ENCODE measurements around the gene NFATC3. TPM values are rescaled to one million over a fixed set of nuclear protein-coding genes. Genes with fewer than 3 reads are reported as not detected.

NFATC3 gene
- total RNA-seq, 1 donor: 52.2 TPM

DNA sequence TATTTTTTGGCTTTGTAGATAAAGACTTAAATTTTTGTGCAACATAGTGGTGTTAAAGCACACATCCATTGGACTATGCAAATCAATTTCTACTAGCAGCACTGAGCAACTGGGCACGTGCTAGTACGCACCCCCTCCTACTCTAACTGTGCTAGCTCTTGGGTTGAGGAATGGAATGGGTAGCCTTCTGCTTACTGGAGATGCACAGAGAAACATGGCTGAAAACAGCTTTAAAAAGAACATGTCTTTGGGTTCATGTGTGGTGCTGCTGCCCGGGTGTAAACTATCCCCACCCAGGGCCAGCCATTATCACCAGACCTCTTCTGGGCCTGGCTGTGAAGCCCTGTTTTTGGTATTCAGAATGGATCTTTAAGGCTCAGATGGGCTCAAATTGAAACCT is 143.5 kb downstream of the NFATC3 start:
- DNase-seq (ENCODE audit: low read depth in 2 of 3, low spot score in 2 of 3): no peak

- peak in 2 of 3 donors; percentile 42 to 77 for DNase-seq (ENCODE audit: low read depth in 2 of 3, low spot score in 2 of 3)
These were observed 144.4 kb downstream of the NFATC3 start for GRCh38 chr16:68229431-68230175.

DNA sequence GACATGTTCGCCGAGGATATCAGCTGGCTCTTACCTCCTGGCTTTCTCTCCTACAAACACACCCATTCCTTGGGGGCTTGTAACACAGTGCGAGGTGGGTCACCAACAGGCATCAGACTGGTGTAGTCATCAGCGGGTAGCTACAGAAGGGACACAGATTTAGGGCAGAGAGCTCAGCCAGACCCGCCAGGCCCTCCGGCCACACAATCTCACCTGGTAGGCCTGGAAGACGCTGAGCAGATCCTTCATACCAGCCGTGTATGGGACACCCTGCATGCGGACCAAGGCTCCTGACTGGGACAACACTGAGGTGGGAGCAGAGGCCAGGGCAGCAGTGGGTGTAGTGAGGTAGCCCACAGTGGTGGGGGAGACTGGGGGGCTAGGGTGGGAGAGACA is 145.0 kb downstream of the NFATC3 start:
- DNase-seq (ENCODE audit: low read depth in 2 of 3, low spot score in 2 of 3): no peak

DNA sequence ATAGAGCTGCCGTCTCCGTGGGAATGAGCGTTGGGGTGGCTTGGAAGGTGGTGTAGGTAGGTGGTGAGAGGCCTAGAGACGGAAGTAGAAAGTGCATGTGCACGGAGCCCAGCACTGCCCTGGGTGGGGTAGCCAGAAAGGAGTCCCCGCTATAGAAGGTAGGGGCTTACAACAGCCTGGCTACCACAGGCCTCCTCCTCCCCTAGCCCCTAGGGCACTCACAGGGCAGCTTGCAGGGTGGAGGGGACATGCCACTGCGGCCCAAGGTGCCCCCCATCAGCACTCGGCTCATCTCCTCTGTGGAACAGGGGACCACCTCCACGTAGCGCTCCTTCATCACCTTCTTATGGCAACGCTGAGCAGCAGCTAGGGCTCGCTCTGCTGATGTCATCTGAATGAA is 145.8 kb downstream of the NFATC3 start:
- DNase-seq (ENCODE audit: low read depth in 2 of 3, low spot score in 2 of 3): no peak

DNA sequence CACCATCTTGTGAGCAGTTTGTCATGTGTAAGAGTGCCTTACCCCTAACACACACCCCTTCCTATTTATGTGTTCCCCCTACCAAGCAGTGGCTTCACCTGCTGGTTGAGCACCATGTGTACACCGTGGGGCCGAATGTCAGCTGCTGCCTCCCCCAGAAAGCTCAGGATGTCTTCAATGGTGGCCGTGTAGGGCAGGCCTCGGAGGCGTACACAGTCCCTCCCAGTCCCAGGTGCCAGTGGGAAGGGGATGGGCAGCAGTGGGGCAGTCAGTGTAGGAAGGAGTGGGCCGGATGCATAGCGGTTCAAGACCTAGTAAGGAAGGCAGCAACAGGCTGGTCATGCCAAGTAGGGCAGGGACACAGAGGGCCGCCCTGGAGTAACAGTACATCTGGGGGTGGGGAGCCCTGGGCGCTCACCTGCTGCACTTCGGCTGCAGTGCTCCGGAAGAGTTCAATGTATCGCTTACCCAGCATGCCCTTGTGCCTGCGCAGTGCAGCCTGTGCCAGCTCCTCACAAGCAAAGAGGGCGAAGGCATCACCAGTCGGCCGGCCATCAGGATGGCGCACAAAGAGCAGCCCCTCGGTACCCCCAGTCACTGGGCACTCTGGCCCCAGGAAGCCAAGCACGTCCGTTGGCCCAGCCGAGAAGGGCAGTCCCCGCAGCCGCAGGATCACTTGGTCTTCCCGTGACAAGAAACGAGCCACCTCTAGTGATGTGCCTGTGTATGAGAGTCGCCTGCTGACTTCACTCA is 146.4 kb downstream of the NFATC3 start:
- DNase-seq (ENCODE audit: low read depth in 2 of 3, low spot score in 2 of 3): no peak

GRCh38 chr16:68232335-68232734 is 147.2 kb downstream of the NFATC3 start:
- no peak for DNase-seq (ENCODE audit: low read depth in 2 of 3, low spot score in 2 of 3)

- DNase-seq (ENCODE audit: low read depth in 2 of 3, low spot score in 2 of 3): no peak
These were observed 148.1 kb downstream of the NFATC3 start for GRCh38 chr16:68233085-68233834.

DNA sequence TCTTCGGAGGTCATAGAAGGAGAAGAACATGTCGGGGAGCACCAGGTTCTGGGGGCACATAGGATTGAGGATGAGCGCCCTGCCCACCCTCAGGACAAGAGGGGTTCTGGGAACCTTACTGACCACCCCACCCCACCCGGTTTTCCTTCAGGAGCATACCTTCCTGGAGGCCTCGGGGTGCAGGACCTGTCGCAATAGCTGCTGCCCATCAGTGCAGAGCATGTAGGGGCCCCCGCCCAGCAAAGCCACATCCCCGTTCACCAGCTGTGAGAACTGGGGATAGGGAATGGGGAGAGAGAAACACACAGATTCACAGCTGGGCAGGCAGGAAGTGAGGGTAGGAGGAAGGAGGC is 148.6 kb downstream of the NFATC3 start:
- DNase-seq (ENCODE audit: low read depth in 2 of 3, low spot score in 2 of 3): peak in 1 of 3 donors; percentile 27

GRCh38 chr16:68234188-68235107 is 149.3 kb downstream of the NFATC3 start:
- DNase-seq (ENCODE audit: low read depth in 2 of 3, low spot score in 2 of 3): no peak

DNA sequence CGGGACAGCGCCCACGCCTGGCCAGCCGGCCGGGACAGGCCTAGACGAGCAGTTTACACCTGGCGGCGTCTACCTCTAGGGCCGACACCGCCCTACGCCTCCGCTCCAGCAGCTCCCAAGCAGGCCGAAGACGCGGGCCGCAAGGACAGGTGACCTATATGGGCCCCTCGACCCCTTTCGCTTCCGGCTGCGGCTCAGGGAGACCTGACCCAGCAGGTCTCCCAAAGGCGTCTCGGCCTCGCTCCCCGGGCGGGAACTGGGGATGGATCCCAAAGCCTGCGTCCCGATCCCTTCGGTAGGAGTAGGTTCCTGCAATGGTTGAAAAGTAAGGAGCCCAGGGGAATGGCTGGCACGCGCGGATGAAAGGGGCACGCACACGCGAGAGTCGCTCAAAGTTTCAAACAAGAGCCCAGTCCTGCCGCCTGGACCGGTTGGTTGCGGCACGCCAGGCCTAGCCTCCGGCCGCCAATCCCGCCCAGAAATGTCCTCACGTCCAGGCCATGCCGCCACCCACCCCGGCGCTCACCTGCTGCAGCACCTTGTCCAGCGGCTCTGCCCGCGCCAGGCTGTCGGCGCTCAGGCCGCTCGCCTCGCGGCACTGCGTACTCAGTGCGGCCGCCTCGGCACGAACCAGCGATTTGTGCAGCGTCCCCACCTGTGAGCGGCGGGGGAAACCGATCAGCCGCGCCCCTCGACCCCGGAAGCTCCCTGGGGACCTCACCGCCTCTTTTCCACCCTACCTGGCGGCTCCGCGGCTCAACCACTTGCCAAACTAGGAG is 150.1 kb downstream of the NFATC3 start:
- peak in 1 of 3 donors; percentile 18 for DNase-seq (ENCODE audit: low read depth in 2 of 3, low spot score in 2 of 3)

DNA sequence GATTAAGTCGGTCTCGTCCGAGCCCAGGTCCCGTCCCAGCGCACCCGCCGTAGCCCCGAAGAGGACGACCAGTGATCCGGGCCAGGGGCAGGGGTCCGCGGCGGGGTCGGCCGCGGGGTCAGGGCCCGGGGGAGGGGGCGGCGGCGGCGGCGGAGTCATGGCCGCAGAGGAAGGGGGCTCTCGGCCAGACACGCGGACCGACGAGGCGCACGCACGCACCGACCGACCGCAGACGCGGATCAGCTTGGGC is 150.6 kb downstream of the NFATC3 start, which contains the start of gene ESRP2:
Gene ESRP2, minus strand, starts transcription at position 241 of the 250 bp plus-strand sequence. Its CDS starts 82 bp downstream, at position 159.
- no peak for DNase-seq (ENCODE audit: low read depth in 2 of 3, low spot score in 2 of 3)

GRCh38 chr16:68236137-68236825 is 151.1 kb downstream of the NFATC3 start:
- peak in 2 of 3 donors; percentile 25 to 39 for DNase-seq (ENCODE audit: low read depth in 2 of 3, low spot score in 2 of 3)

GRCh38 chr16:68236826-68237242 is 151.7 kb downstream of the NFATC3 start:
- peak in 1 of 3 donors; percentile 34 for DNase-seq (ENCODE audit: low read depth in 2 of 3, low spot score in 2 of 3)

DNA sequence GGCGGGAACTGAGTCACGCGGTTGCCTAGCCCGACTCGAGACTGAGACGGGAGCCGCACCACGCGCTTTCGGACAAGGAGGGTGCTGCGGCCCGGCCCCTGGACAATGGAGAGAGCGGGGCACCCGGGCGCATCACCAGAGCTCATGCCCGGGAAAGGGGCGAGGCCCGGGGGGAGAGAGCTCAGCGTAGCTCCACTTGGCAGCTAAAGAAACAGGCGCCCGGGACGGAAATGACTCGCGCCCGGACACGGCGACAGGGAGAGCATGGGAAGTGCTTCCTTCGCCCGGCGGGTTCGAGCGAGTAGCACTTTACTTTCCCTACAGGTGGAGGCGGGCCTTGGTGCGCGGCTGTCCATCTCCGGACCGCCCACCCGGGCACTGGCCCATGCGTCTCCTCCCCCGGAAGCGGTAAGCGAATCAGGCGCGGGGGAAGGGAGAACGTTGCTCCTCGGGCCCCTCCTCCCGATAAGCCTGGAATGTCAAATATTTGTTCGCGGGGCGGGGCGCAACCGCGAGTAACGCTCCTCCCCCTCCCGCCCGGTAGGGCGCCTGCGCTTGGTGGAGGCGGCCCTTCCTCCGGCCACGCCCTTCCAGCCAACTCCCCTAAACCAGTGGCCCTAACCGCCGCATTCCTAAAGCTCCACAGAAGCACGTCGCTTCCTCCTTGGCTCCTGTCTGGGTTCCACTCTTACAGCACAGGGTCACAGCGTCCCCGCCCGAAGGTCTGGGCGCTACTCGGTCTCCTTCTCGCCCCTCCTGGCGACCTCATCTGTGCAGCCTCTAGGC is 152.3 kb downstream of the NFATC3 start:
- DNase-seq (ENCODE audit: low read depth in 2 of 3, low spot score in 2 of 3): peak; percentile 68 to 88 (median 86)

DNA sequence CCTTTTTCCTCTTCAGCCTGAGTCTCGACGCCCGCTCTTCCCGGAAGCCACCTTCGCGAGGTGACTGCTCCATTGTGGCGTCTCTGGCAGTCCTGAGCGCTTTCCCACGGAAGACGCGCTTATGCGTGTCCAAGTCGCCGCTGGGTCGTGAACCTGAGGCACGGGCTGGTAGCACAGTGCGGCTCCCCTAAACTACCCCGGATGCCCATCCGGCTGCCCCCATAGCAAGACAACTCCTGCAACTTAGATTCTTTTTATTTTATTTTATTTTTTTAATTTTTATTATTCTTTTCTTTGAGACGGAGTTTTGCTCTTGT is 152.8 kb downstream of the NFATC3 start:
- DNase-seq (ENCODE audit: low read depth in 2 of 3, low spot score in 2 of 3): no peak

- DNase-seq (ENCODE audit: low read depth in 2 of 3, low spot score in 2 of 3): no peak
These were observed 156.9 kb downstream of the NFATC3 start for GRCh38 chr16:68242085-68242484.

GRCh38 chr16:68242926-68243858 is 158.0 kb downstream of the NFATC3 start:
- no peak for DNase-seq (ENCODE audit: low read depth in 2 of 3, low spot score in 2 of 3)

Data from hematopoietic multipotent progenitor cell (in vitro differentiated cells).